Measurements from ENCODE around the gene GPC4.

GRCh38 chrX:133339566-133339965 is 75.7 kb downstream of the GPC4 start:
- TF ChIP-seq CTCF (conservative IDR thresholded peaks at IDR 0.05) (no peak), EZH2 (IDR thresholded peaks at IDR 0.05; ENCODE audit: low read depth) (no peak)

Measured in PC-9 (cell line).